ACC112 (cell line): ENCODE results near the gene MAD2L2.

ENCODE experiments used
- H2AFZ ChIP-seq: fragments of 200-600 bp; sonication (generic); one replicate; pipeline ENCODE4 v1.6.0; 2017; ENCODE audit warnings: antibody characterized with exemption, low read length; ENCODE audit not compliant: unreplicated experiment
- H3K27ac ChIP-seq: fragments of 200-600 bp; sonication (generic); 2 replicates; pipeline ENCODE4 v1.5.1; 2014; ENCODE audit warnings: low read depth, mild to moderate bottlenecking, antibody characterized with exemption, low read length, moderate library complexity
- H3K27me3 ChIP-seq: fragments of 200-600 bp; sonication (generic); 2 replicates; pipeline ENCODE4 v1.6.1; 2014; ENCODE audit warnings: mild to moderate bottlenecking, antibody characterized with exemption, low read length, moderate library complexity, mixed read lengths; ENCODE audit not compliant: insufficient read depth
- H3K36me3 ChIP-seq: fragments of 200-600 bp; sonication (generic); 2 replicates; pipeline ENCODE4 v1.6.1; 2016; ENCODE audit warnings: mild to moderate bottlenecking, antibody characterized with exemption, low read length, moderate library complexity, mixed read lengths; ENCODE audit not compliant: insufficient read depth
- H3K4me1 ChIP-seq: fragments of 200-600 bp; sonication (generic); one replicate; pipeline ENCODE4 v1.6.1; 2016; ENCODE audit warnings: low read length, mixed read lengths; ENCODE audit not compliant: insufficient read depth, unreplicated experiment, control insufficient read depth
- H3K4me3 ChIP-seq: fragments of 200-600 bp; sonication (generic); 2 replicates; pipeline ENCODE4 v1.5.1; 2014; ENCODE audit warnings: mild to moderate bottlenecking, low read depth, low read length
- H3K79me2 ChIP-seq: fragments of 200-600 bp; sonication (generic); one replicate; pipeline ENCODE4 v1.6.0; 2016; ENCODE audit warnings: low read length; ENCODE audit not compliant: control insufficient read depth, unreplicated experiment, insufficient read depth

The MAD2L2 gene

GRCh38 chr1:11720033-11720376, 39.1 kb upstream of the MAD2L2 start:
- Histone ChIP-seq H2AFZ (no peak overlapping the region), H3K27ac (no peak overlapping the region), H3K79me2 (no peaks in the 10 kb centered on the region), H3K27me3 (peaks cover 4% of the 10 kb centered on the region; the same call in 1 of the 2 replicates), H3K4me1 (peaks cover 5% of the 10 kb centered on the region), H3K4me3 (no peak overlapping the region; the same call in 1 of the 2 replicates), H3K36me3 (no peaks in the 10 kb centered on the region)

GRCh38 chr1:11719313-11720032, 38.5 kb upstream of the MAD2L2 start:
- Histone ChIP-seq H3K27ac (no peak overlapping the region), H2AFZ (peak overlapping the region; percentile 12), H3K4me3 (peak overlapping the region; percentile 68), H3K4me1 (peaks cover 5% of the 10 kb centered on the region), H3K36me3 (no peaks in the 10 kb centered on the region), H3K79me2 (no peaks in the 10 kb centered on the region), H3K27me3 (peaks cover 4% of the 10 kb centered on the region; the same call in 1 of the 2 replicates)

- no peak overlapping the region for H3K4me3 ChIP-seq
- no peaks in the 10 kb centered on the region for H3K36me3 ChIP-seq
- no peak overlapping the region for H2AFZ ChIP-seq
- peaks cover 4% of the 10 kb centered on the region; the same call in 1 of the 2 replicates for H3K27me3 ChIP-seq
- H3K4me1 ChIP-seq: peaks cover 5% of the 10 kb centered on the region
- H3K27ac ChIP-seq: no peak overlapping the region
- no peaks in the 10 kb centered on the region for H3K79me2 ChIP-seq
Measured at GRCh38 chr1:11714831-11715575, 34.1 kb upstream of the MAD2L2 start.

GRCh38 chr1:11713095-11713494, 32.1 kb upstream of the MAD2L2 start:
- H3K4me1 ChIP-seq: no peaks in the 10 kb centered on the region
- H3K79me2 ChIP-seq: no peaks in the 10 kb centered on the region
- H3K27ac ChIP-seq: no peak overlapping the region

GRCh38 chr1:11712285-11712684, 31.3 kb upstream of the MAD2L2 start:
- H2AFZ ChIP-seq: no peak overlapping the region
- peaks cover 8% of the 10 kb centered on the region; the same call in 1 of the 2 replicates for H3K27me3 ChIP-seq
- H3K27ac ChIP-seq: no peak overlapping the region
- no peaks in the 10 kb centered on the region for H3K4me1 ChIP-seq
- H3K4me3 ChIP-seq: no peak overlapping the region
- H3K79me2 ChIP-seq: no peaks in the 10 kb centered on the region
- no peaks in the 10 kb centered on the region for H3K36me3 ChIP-seq

More at GRCh38 chr1:11713095-11713494, 32.1 kb upstream of the MAD2L2 start:
- Histone ChIP-seq H3K27me3 (peaks cover 8% of the 10 kb centered on the region; the same call in 1 of the 2 replicates), H3K4me3 (no peak overlapping the region), H3K36me3 (no peaks in the 10 kb centered on the region), H2AFZ (no peak overlapping the region)

- peaks cover 8% of the 10 kb centered on the region; the same call in 1 of the 2 replicates for H3K27me3 ChIP-seq
- no peak overlapping the region for H3K4me3 ChIP-seq
- no peaks in the 10 kb centered on the region for H3K4me1 ChIP-seq
- H2AFZ ChIP-seq: no peak overlapping the region
- no peak overlapping the region for H3K27ac ChIP-seq
- no peaks in the 10 kb centered on the region for H3K36me3 ChIP-seq
- H3K79me2 ChIP-seq: no peaks in the 10 kb centered on the region
Measured at GRCh38 chr1:11711490-11711889, 30.5 kb upstream of the MAD2L2 start.

GRCh38 chr1:11708554-11709350, 27.8 kb upstream of the MAD2L2 start:
- peaks cover 24% of the 10 kb centered on the region; the same call in 1 of the 2 replicates for H3K27me3 ChIP-seq
- H3K79me2 ChIP-seq: no peaks in the 10 kb centered on the region
- no peak overlapping the region for H2AFZ ChIP-seq
- H3K36me3 ChIP-seq: no peaks in the 10 kb centered on the region
- no peak overlapping the region for H3K27ac ChIP-seq
- no peaks in the 10 kb centered on the region for H3K4me1 ChIP-seq
- H3K4me3 ChIP-seq: no peak overlapping the region

GRCh38 chr1:11707621-11708276, 26.8 kb upstream of the MAD2L2 start:
- Histone ChIP-seq H3K27me3 (peaks cover 34% of the 10 kb centered on the region), H3K79me2 (no peaks in the 10 kb centered on the region), H3K36me3 (no peaks in the 10 kb centered on the region), H3K27ac (no peak overlapping the region), H3K4me3 (no peak overlapping the region), H2AFZ (no peak overlapping the region), H3K4me1 (no peaks in the 10 kb centered on the region)

GRCh38 chr1:11706292-11706691, 25.3 kb upstream of the MAD2L2 start:
- Histone ChIP-seq H3K4me3 (no peak overlapping the region), H2AFZ (no peak overlapping the region), H3K27me3 (peaks cover 47% of the 10 kb centered on the region), H3K27ac (no peak overlapping the region), H3K4me1 (no peaks in the 10 kb centered on the region), H3K79me2 (no peaks in the 10 kb centered on the region), H3K36me3 (no peaks in the 10 kb centered on the region)

- peaks cover 5% of the 10 kb centered on the region for H3K4me1 ChIP-seq
- no peaks in the 10 kb centered on the region for H3K36me3 ChIP-seq
- H3K27me3 ChIP-seq: peaks cover 54% of the 10 kb centered on the region
Measured at GRCh38 chr1:11705596-11705995, 24.6 kb upstream of the MAD2L2 start.

More at GRCh38 chr1:11705596-11705995, 24.6 kb upstream of the MAD2L2 start:
- Histone ChIP-seq H3K79me2 (no peaks in the 10 kb centered on the region), H3K4me3 (no peak overlapping the region), H2AFZ (no peak overlapping the region), H3K27ac (no peak overlapping the region)
